Fibroblast of mammary gland (primary cell): ENCODE results near the gene RAB38.

Experiments used
- DNase-seq: peaks from one replicate; pipeline ENCODE4 v3.0.0-alpha.2; 2010; ENCODE audit warnings: low read depth
- H3K4me3 ChIP-seq: 2 replicates; pipeline ENCODE4 v1.5.1; 2011; ENCODE audit warnings: low read depth, mild to moderate bottlenecking, low read length, moderate library complexity; ENCODE audit not compliant: control insufficient read depth
- TF ChIP-seq, protein P1 (sequence below): conservative IDR thresholded peaks from 2 replicates; pipeline ENCODE4 v1.5.1; 2011; ENCODE audit warnings: low read depth, low read length, inconsistent platforms; ENCODE audit not compliant: control insufficient read depth, insufficient read depth

The RAB38 gene

GRCh38 chr11:88139865-88140264 is 35.4 kb downstream of the RAB38 start:
- TF ChIP-seq, protein P1, sequence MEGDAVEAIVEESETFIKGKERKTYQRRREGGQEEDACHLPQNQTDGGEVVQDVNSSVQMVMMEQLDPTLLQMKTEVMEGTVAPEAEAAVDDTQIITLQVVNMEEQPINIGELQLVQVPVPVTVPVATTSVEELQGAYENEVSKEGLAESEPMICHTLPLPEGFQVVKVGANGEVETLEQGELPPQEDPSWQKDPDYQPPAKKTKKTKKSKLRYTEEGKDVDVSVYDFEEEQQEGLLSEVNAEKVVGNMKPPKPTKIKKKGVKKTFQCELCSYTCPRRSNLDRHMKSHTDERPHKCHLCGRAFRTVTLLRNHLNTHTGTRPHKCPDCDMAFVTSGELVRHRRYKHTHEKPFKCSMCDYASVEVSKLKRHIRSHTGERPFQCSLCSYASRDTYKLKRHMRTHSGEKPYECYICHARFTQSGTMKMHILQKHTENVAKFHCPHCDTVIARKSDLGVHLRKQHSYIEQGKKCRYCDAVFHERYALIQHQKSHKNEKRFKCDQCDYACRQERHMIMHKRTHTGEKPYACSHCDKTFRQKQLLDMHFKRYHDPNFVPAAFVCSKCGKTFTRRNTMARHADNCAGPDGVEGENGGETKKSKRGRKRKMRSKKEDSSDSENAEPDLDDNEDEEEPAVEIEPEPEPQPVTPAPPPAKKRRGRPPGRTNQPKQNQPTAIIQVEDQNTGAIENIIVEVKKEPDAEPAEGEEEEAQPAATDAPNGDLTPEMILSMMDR: no peak
- H3K4me3 ChIP-seq: no peak overlapping the region
- no peak for DNase-seq

DNA sequence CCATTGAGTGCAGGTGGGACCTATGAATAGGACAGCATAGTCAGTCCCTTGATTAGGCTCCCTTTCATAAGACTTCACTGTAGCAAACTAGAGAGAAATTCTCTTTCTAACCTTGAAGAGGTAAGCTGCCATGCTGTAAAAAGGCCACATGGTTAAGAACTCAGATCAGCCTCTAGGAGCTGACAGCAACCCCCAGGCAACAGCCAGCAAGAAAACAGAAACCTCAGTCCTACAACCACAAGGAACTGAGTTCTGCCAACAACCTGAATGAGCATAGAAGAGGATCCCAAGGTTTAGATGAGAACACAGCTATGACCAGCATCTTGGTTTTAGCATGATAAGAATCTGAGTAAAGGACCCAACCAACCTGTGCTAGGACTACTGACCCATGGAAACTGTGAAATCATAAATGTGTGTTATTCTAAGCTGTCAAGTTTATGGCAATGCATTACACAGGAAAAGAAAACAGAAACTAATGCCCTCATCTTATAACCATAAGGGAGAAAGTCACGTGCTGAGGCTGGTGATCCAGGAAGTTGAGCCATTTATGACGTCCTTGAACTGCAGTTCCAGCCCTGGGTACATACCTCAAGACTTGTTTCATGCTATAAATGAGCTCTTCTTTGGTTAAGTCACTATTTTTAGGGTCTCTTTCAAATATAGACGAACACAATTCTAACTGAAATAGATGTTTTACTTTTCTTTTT is 43.3 kb downstream of the RAB38 start:
- peak; percentile 7 for DNase-seq
- no peak overlapping the region for H3K4me3 ChIP-seq
- TF ChIP-seq, protein P1: no peak

- no peak overlapping the region for H3K4me3 ChIP-seq
- DNase-seq: no peak
- TF ChIP-seq, protein P1: no peak
Observed at GRCh38 chr11:88122956-88123355, 52.3 kb downstream of the RAB38 start.

DNA sequence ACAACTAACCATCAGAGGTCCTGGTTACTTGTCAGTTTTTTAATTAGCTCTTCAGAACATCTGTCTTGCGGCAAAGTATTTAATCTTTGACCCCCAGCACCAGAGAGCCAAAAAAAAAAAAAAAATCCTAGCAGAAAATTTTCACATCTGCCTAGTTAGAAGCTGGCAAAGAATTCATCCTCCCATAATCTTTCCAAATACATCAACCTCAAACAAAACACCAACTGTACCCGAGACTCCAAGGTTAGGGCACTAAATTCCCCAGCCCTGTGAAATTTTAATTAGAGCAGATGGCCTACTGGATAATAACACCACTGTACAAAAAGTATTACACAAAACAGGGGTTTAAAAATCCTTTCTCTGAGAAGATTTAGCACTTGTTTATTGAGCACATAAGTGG is 55.7 kb downstream of the RAB38 start:
- TF ChIP-seq, protein P1: no peak
- H3K4me3 ChIP-seq: no peak overlapping the region
- no peak for DNase-seq

GRCh38 chr11:88117281-88117858 is 57.9 kb downstream of the RAB38 start:
- no peak overlapping the region for H3K4me3 ChIP-seq
- TF ChIP-seq, protein P1: no peak
- no peak for DNase-seq

DNA sequence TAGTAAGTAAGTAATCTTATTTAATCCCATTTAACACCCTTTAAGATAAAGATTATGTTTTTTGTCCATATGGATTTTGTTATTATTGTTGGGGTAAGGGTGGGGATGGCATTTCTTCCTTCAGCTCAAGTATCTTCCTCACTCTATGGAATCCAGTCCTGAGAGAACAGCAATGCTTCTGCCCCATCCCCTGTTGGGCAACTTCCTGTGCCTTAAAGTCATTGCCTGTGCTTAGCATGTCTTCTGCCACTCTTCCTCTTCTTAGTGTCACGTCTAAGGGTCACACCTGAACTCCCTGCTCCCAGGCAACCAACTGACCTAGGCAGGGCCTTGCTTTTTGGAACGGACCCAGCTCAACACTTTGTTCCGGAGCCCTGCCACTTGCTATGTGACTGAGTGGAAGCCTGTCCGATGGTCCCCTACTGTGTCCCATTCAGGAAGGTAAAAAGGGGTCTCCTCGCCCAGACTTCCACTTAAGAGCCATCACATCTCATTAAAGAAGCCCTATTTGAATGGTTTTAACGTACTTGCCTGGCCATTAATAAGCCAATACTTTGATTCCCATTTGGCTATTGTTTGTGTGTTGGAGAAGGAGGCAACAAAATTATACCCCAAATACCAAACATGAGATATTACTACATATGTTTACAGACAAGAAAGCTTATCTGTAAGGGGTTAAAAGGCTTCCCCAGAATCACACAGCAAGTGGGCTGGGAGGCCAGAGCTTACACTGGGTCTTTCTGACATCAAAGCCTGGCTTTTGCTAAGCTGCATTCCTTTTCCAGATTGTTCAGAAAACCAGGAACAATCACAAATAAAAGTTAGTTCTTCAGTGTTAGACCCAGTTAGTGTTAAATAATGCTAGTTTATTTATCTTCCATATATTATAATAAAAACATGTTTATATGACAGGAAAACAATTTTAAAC is 59.2 kb downstream of the RAB38 start:
- DNase-seq: no peak
- H3K4me3 ChIP-seq: no peak overlapping the region
- TF ChIP-seq, protein P1: no peak
